Mammary epithelial cell (primary cell): ENCODE results near the gene PDE4C.

ENCODE experiments used
- CTCF ChIP-seq, 2 donors: IDR thresholded peaks in 1 of 2; conservative IDR thresholded peaks in 1 of 2; 2 replicates each; pipeline ENCODE4 v1.5.1; 2011 to 2012; ENCODE audit warnings: inconsistent platforms in 2 of 2, low read length in 2 of 2, mild to moderate bottlenecking in 2 of 2, control low read depth in 1 of 2, low read depth in 1 of 2; ENCODE audit not compliant: insufficient read depth in 1 of 2; ENCODE audit errors: extremely low read depth in 1 of 2
- EZH2 ChIP-seq: IDR thresholded peaks from 2 replicates; pipeline ENCODE4 v1.6.1; 2012; ENCODE audit warnings: low read length, inconsistent platforms, borderline replicate concordance

- no peak for TF ChIP-seq CTCF (conservative IDR thresholded peaks at IDR 0.05 in 1 of 2, IDR thresholded peaks at IDR 0.05 in 1 of 2; ENCODE audit: extremely low read depth in 1 of 2, insufficient read depth in 1 of 2, low read depth in 1 of 2, low read length in 2 of 2)
- no peak for TF ChIP-seq EZH2
Observed at GRCh38 chr19:18179957-18180356, 46.3 kb downstream of the PDE4C start.
